Measurements from ENCODE around the gene SEMA3D. TPM values are rescaled to one million over a fixed set of nuclear protein-coding genes. Genes with fewer than 3 reads are reported as not detected.

SEMA3D gene
- polyA plus RNA-seq, 1 donor from 2014 or later: 1.6 TPM

DNA sequence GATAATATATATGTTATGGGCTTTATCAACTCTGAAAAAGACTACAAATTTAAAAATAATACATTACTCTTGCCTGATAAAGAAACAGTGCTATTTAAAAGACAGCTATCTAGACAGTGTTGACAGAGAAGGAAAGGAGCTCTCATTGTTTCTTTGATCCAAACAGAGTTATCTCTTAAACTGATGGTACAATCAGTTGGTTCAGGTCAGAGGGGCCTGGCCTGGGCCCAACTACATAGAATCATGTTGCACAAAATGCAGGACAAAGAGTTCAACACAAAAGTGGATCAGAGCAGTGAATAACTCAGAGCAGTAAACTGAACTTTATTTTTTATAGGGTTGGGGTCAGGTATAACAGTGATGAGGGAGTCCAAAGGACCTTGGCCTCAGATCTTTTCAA lies 33.8 kb upstream of the SEMA3D start:
- Histone ChIP-seq H3K9ac (ENCODE audit: low read length) (no peak overlapping the region), H3K4me2 (ENCODE audit: low read length) (no peak overlapping the region), H3K4me3 (ENCODE audit: low read length) (no peak overlapping the region), H3F3A (ENCODE audit: insufficient read depth, low read length, poor library complexity, severe bottlenecking) (no peaks in the 10 kb centered on the region), H4K20me1 (ENCODE audit: insufficient read depth) (no peaks in the 10 kb centered on the region), H3K27ac (ENCODE audit: low read length) (no peak overlapping the region), H3K36me3 (ENCODE audit: insufficient read depth, low read length) (no peaks in the 10 kb centered on the region), H3K79me2 (replicated peaks; ENCODE audit: insufficient read depth, low read length) (no peaks in the 10 kb centered on the region), H2AFZ (ENCODE audit: low read depth, low read length) (no peak overlapping the region), H3K9me2 (ENCODE audit: insufficient read depth, low read length) (no peaks in the 10 kb centered on the region), H3K9me3 (ENCODE audit: low read length) (no peaks in the 10 kb centered on the region), H3K27me3 (ENCODE audit: insufficient read depth, low read depth, low read length) (no peaks in the 10 kb centered on the region)
- no peak for TF ChIP-seq EP300 (conservative IDR thresholded peaks at IDR 0.05; ENCODE audit: poor library complexity, severe bottlenecking)
- no peak for TF ChIP-seq CTCF (IDR thresholded peaks at IDR 0.05; ENCODE audit: poor library complexity, severe bottlenecking)
- TF ChIP-seq RAD21 (conservative IDR thresholded peaks at IDR 0.05): no peak
- no peak for TF ChIP-seq TAF1 (IDR thresholded peaks at IDR 0.05; ENCODE audit: low read depth)
- no peak for TF ChIP-seq EZH2 (IDR thresholded peaks at IDR 0.05; ENCODE audit: borderline replicate concordance, insufficient read depth, low read length, poor library complexity, severe bottlenecking)
- no peak for TF ChIP-seq SMC3 (conservative IDR thresholded peaks at IDR 0.05; ENCODE audit: poor library complexity)
- no peak for TF ChIP-seq REST (IDR thresholded peaks at IDR 0.05; ENCODE audit: borderline replicate concordance)
- TF ChIP-seq POLR2AphosphoS5 (IDR thresholded peaks at IDR 0.05): no peak
- no peak for TF ChIP-seq MXI1 (conservative IDR thresholded peaks at IDR 0.05; ENCODE audit: poor library complexity, severe bottlenecking)

GRCh38 chr7:85220023-85220422 lies 33.2 kb upstream of the SEMA3D start:
- H3K36me3 ChIP-seq (ENCODE audit: insufficient read depth, low read length): no peaks in the 10 kb centered on the region
- H4K20me1 ChIP-seq (ENCODE audit: insufficient read depth): no peaks in the 10 kb centered on the region
- no peak overlapping the region for H3K27ac ChIP-seq (ENCODE audit: low read length)
- TF ChIP-seq MXI1 (conservative IDR thresholded peaks at IDR 0.05; ENCODE audit: poor library complexity, severe bottlenecking) (no peak), RAD21 (conservative IDR thresholded peaks at IDR 0.05) (no peak), CTCF (IDR thresholded peaks at IDR 0.05; ENCODE audit: poor library complexity, severe bottlenecking) (no peak), POLR2AphosphoS5 (IDR thresholded peaks at IDR 0.05) (no peak), EP300 (conservative IDR thresholded peaks at IDR 0.05; ENCODE audit: poor library complexity, severe bottlenecking) (no peak), EZH2 (IDR thresholded peaks at IDR 0.05; ENCODE audit: borderline replicate concordance, insufficient read depth, low read length, poor library complexity, severe bottlenecking) (no peak), SMC3 (conservative IDR thresholded peaks at IDR 0.05; ENCODE audit: poor library complexity) (no peak), REST (IDR thresholded peaks at IDR 0.05; ENCODE audit: borderline replicate concordance) (no peak), TAF1 (IDR thresholded peaks at IDR 0.05; ENCODE audit: low read depth) (no peak)
- no peak overlapping the region for H3K4me2 ChIP-seq (ENCODE audit: low read length)
- no peak overlapping the region for H2AFZ ChIP-seq (ENCODE audit: low read depth, low read length)
- H3F3A ChIP-seq (ENCODE audit: insufficient read depth, low read length, poor library complexity, severe bottlenecking): no peaks in the 10 kb centered on the region
- no peak overlapping the region for H3K4me3 ChIP-seq (ENCODE audit: low read length)
- H3K9me2 ChIP-seq (ENCODE audit: insufficient read depth, low read length): no peaks in the 10 kb centered on the region
- no peaks in the 10 kb centered on the region for H3K79me2 ChIP-seq (replicated peaks; ENCODE audit: insufficient read depth, low read length)
- H3K9me3 ChIP-seq (ENCODE audit: low read length): no peaks in the 10 kb centered on the region
- no peaks in the 10 kb centered on the region for H3K27me3 ChIP-seq (ENCODE audit: insufficient read depth, low read depth, low read length)
- no peak overlapping the region for H3K9ac ChIP-seq (ENCODE audit: low read length)

All from neural cell (in vitro differentiated cells).